Effector memory CD8-positive, alpha-beta T cell (primary cell): ENCODE results near the gene PPP1R13B.

Experiments
- ATAC-seq: fragments of 150-1000 bp; cut with Tn5 transposase; replicated peaks from 2 replicates; pipeline ENCODE4 v1.10.0; 2021; ENCODE audit warnings: mild to moderate bottlenecking, moderate library complexity
- DNase-seq, 3 experiments: peaks; one replicate each; pipeline ENCODE4 v3.0.0; 2021
- H3K27ac Mint-ChIP-seq, 2 donors: one replicate each; pipeline ENCODE4 v1.8.0; 2022; ENCODE audit warnings: mild to moderate bottlenecking in 2 of 2, mixed read lengths in 2 of 2, moderate library complexity in 2 of 2
- H3K27me3 Mint-ChIP-seq, 2 donors: one replicate each; pipeline ENCODE4 v1.8.0; 2022; ENCODE audit warnings: mixed read lengths in 2 of 2
- H3K36me3 Mint-ChIP-seq: one replicate; pipeline ENCODE4 v1.8.0; 2022; ENCODE audit warnings: mild to moderate bottlenecking, moderate library complexity, mixed read lengths; ENCODE audit not compliant: insufficient read depth
- H3K4me1 Mint-ChIP-seq, 2 donors: one replicate each; pipeline ENCODE4 v1.8.0; 2022; ENCODE audit warnings: low read depth in 2 of 2, mixed read lengths in 2 of 2
- H3K4me3 Mint-ChIP-seq, 2 donors: one replicate each; pipeline ENCODE4 v1.8.0; 2022; ENCODE audit warnings: mild to moderate bottlenecking in 2 of 2, mixed read lengths in 2 of 2, moderate library complexity in 2 of 2
- H3K9me3 Mint-ChIP-seq, 2 donors: one replicate each; pipeline ENCODE4 v1.8.0; 2022; ENCODE audit warnings: mixed read lengths in 2 of 2

PPP1R13B gene

GRCh38 chr14:103740991-103741689 is 106.2 kb downstream of the PPP1R13B start:
- H3K4me1 Mint-ChIP-seq: no peaks in the 10 kb centered on the region
- no peak for DNase-seq
- no peak overlapping the region for H3K4me3 Mint-ChIP-seq
- H3K36me3 Mint-ChIP-seq: peaks cover 10% of the 10 kb centered on the region
- H3K27me3 Mint-ChIP-seq: no peaks in the 10 kb centered on the region
- no peak for ATAC-seq
- H3K27ac Mint-ChIP-seq: no peak overlapping the region
- H3K9me3 Mint-ChIP-seq: no peaks in the 10 kb centered on the region

- H3K4me3 Mint-ChIP-seq: no peak overlapping the region
- no peaks in the 10 kb centered on the region for H3K27me3 Mint-ChIP-seq
Measured at GRCh38 chr14:103739793-103740501, 107.4 kb downstream of the PPP1R13B start.

DNA sequence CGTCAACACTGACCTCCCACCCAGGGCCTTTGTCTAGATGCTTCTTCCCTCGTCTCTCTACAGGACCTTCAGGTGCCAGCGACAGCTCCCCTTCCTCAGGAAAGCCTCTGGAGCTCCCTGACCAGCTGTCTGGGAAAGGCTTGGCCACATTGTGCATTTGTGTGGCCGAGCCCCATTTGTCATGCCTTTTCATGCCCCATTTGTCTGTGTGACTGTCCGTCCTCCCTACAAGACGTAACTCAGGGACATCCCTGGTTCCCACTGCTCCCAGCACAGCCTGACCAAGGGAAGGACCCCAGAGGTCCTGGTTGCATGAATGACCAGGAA is 107.9 kb downstream of the PPP1R13B start:
- DNase-seq (no peak), ATAC-seq (no peak)
- H3K4me1 Mint-ChIP-seq: no peaks in the 10 kb centered on the region
- H3K27me3 Mint-ChIP-seq: no peaks in the 10 kb centered on the region
- no peaks in the 10 kb centered on the region for H3K9me3 Mint-ChIP-seq
- H3K36me3 Mint-ChIP-seq: peaks cover 9% of the 10 kb centered on the region
- H3K4me3 Mint-ChIP-seq: no peak overlapping the region
- H3K27ac Mint-ChIP-seq: no peak overlapping the region

More at GRCh38 chr14:103739793-103740501, 107.4 kb downstream of the PPP1R13B start:
- Mint-ChIP-seq H3K4me1 (no peaks in the 10 kb centered on the region), H3K27ac (no peak overlapping the region), H3K36me3 (peaks cover 7% of the 10 kb centered on the region), H3K9me3 (no peaks in the 10 kb centered on the region)
- ATAC-seq (no peak), DNase-seq (no peak)

- ATAC-seq: no peak
- Mint-ChIP-seq H3K9me3 (no peaks in the 10 kb centered on the region), H3K4me1 (no peaks in the 10 kb centered on the region), H3K4me3 (no peak overlapping the region), H3K36me3 (peaks cover 9% of the 10 kb centered on the region), H3K27ac (no peak overlapping the region), H3K27me3 (no peaks in the 10 kb centered on the region)
- DNase-seq: no peak
Measured at GRCh38 chr14:103738701-103739451, 108.5 kb downstream of the PPP1R13B start.

DNA sequence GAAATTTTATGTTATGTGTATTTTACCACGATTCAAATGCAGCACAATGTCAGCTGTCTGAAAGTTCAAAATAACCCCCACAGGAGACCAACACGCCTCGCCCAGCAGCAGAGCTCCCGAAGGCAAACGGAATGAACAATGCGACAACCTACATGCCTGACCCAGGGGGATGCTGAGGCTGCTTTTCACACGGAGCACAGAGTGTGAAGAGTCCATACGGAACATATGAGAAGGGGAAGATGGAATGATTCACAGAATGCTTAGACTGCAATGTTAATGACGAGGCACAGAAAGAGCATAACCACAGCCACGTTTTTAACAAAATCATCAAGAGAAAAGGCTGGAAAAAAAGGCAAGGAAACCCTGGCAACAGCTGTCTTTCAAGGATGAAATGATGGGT is 109.2 kb downstream of the PPP1R13B start:
- DNase-seq (no peak), ATAC-seq (no peak)
- Mint-ChIP-seq H3K9me3 (no peaks in the 10 kb centered on the region), H3K4me1 (no peaks in the 10 kb centered on the region), H3K27ac (no peak overlapping the region), H3K4me3 (no peak overlapping the region), H3K36me3 (peaks cover 9% of the 10 kb centered on the region), H3K27me3 (no peaks in the 10 kb centered on the region)

DNA sequence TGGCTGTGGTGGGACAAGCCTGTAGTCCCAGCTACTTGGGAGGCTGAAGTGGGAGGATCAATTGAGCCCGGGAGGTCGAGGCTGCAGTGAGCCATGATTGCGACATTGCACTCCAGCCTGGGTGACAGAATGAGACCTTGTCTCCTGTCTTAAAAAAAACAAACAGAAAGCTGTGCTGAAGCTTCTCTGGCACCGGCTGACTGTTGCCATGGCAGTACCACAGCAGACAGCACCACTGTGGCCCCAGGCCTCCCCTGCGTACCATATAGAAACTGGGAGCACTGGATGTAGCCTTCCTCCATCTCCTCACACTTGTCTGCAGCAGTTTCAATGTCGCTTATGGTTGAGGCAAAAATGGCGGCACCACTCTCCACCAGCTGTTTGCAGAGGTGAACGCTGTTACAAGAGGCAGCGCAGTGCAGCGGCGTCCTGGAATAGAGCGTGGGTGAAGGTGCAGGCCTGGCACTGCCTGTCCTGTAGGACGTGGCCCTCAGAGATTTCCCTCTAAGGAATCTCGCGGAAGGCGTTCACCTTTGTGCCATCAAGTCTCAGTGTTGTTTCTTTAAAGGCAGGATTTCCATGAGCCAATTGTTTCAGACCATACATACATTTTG is 109.8 kb downstream of the PPP1R13B start:
- Mint-ChIP-seq H3K36me3 (peaks cover 9% of the 10 kb centered on the region), H3K27ac (no peak overlapping the region), H3K27me3 (no peaks in the 10 kb centered on the region), H3K9me3 (no peaks in the 10 kb centered on the region), H3K4me3 (no peak overlapping the region), H3K4me1 (no peaks in the 10 kb centered on the region)
- ATAC-seq (no peak), DNase-seq (no peak)

GRCh38 chr14:103736546-103737431 is 110.6 kb downstream of the PPP1R13B start:
- Mint-ChIP-seq H3K4me3 (no peak overlapping the region), H3K27me3 (no peaks in the 10 kb centered on the region), H3K36me3 (peaks cover 12% of the 10 kb centered on the region), H3K27ac (no peak overlapping the region), H3K4me1 (no peaks in the 10 kb centered on the region), H3K9me3 (no peaks in the 10 kb centered on the region)
- ATAC-seq (no peak), DNase-seq (no peak)

GRCh38 chr14:103735815-103736545 is 111.4 kb downstream of the PPP1R13B start:
- no peak overlapping the region for H3K4me3 Mint-ChIP-seq

DNA sequence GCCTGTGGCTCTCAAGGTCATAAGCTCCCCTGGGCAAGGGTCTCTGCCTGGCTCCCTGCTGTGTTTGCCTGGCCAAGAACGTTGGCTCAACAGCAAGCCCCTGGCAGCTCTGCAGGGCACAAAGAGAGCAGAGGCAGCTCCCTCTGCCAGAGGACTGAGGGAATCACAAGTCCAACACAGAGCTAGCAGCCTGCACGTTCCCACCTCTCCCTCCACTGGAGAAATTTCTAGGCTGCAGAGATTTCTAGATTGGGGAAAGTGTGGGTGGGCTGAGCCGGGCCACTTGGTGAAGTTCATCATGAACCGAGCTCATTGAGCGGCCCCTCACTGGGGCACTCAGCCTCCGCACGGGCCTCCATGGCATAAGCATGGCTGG is 111.9 kb downstream of the PPP1R13B start:
- peaks cover 17% of the 10 kb centered on the region for H3K36me3 Mint-ChIP-seq
- H3K27me3 Mint-ChIP-seq: no peaks in the 10 kb centered on the region
- H3K27ac Mint-ChIP-seq: peak overlapping the region; percentile 44 to 46
- ATAC-seq: no peak
- H3K4me3 Mint-ChIP-seq: no peak overlapping the region
- H3K9me3 Mint-ChIP-seq: no peaks in the 10 kb centered on the region
- H3K4me1 Mint-ChIP-seq: no peaks in the 10 kb centered on the region
- no peak for DNase-seq

More at GRCh38 chr14:103735815-103736545, 111.4 kb downstream of the PPP1R13B start:
- peaks cover 17% of the 10 kb centered on the region for H3K36me3 Mint-ChIP-seq
- no peak for ATAC-seq
- H3K9me3 Mint-ChIP-seq: no peaks in the 10 kb centered on the region
- DNase-seq: no peak
- peak overlapping the region in 1 of 2 donors; percentile 44 for H3K27ac Mint-ChIP-seq
- no peaks in the 10 kb centered on the region for H3K4me1 Mint-ChIP-seq
- no peaks in the 10 kb centered on the region for H3K27me3 Mint-ChIP-seq

GRCh38 chr14:103735022-103735421 is 112.4 kb downstream of the PPP1R13B start:
- Mint-ChIP-seq H3K27ac (peak overlapping the region in 1 of 2 donors; percentile 46), H3K4me1 (no peaks in the 10 kb centered on the region)

GRCh38 chr14:103734081-103734888 is 113.1 kb downstream of the PPP1R13B start:
- H3K9me3 Mint-ChIP-seq: no peaks in the 10 kb centered on the region

More at GRCh38 chr14:103735022-103735421, 112.4 kb downstream of the PPP1R13B start:
- H3K27me3 Mint-ChIP-seq: no peaks in the 10 kb centered on the region
- H3K9me3 Mint-ChIP-seq: no peaks in the 10 kb centered on the region
- H3K4me3 Mint-ChIP-seq: no peak overlapping the region
- peaks cover 17% of the 10 kb centered on the region for H3K36me3 Mint-ChIP-seq
- DNase-seq: no peak
- ATAC-seq: no peak

GRCh38 chr14:103733651-103734050 is 113.7 kb downstream of the PPP1R13B start:
- DNase-seq (no peak), ATAC-seq (no peak)
- no peaks in the 10 kb centered on the region for H3K9me3 Mint-ChIP-seq
- H3K36me3 Mint-ChIP-seq: peaks cover 12% of the 10 kb centered on the region
- H3K27ac Mint-ChIP-seq: no peak overlapping the region
- H3K4me3 Mint-ChIP-seq: no peak overlapping the region
- no peaks in the 10 kb centered on the region for H3K27me3 Mint-ChIP-seq
- no peaks in the 10 kb centered on the region for H3K4me1 Mint-ChIP-seq

More at GRCh38 chr14:103734081-103734888, 113.1 kb downstream of the PPP1R13B start:
- ATAC-seq (no peak), DNase-seq (no peak)
- Mint-ChIP-seq H3K36me3 (peaks cover 17% of the 10 kb centered on the region), H3K27ac (peak overlapping the region in 1 of 2 donors; percentile 46), H3K4me3 (no peak overlapping the region), H3K27me3 (no peaks in the 10 kb centered on the region), H3K4me1 (no peaks in the 10 kb centered on the region)
